Activated naive CD4-positive, alpha-beta T cell treated with anti-CD3 and anti-CD28 coated beads, Interleukin-2, amount 50 U/mL, for 16 hours (primary cell): ENCODE results near the gene STARD3.
A peak's percentile ranks its signal among the peaks of the same experiment; 100 is the strongest.

Source experiments
- DNase-seq: peaks from one replicate; pipeline ENCODE4 v3.0.0-alpha.2; 2020

STARD3 gene

GRCh38 chr17:39621523-39622379, 15.2 kb upstream of the STARD3 start:
- DNase-seq = peak; percentile 79

- peak; percentile 41 for DNase-seq
Measured at GRCh38 chr17:39622380-39623006, 14.5 kb upstream of the STARD3 start.

GRCh38 chr17:39623356-39623950, 13.5 kb upstream of the STARD3 start:
- peak; percentile 86 for DNase-seq

- DNase-seq = no peak
Measured at GRCh38 chr17:39624313-39624712, 12.6 kb upstream of the STARD3 start.

- no peak for DNase-seq
Measured at GRCh38 chr17:39625198-39625785, 11.7 kb upstream of the STARD3 start.

GRCh38 chr17:39626171-39627046, 10.5 kb upstream of the STARD3 start, which contains the start of gene PPP1R1B:
Gene PPP1R1B, plus strand, starts transcription at chr17:39626952. Its CDS starts 441 bp downstream, at chr17:39627393.
- peak; percentile 27 for DNase-seq

GRCh38 chr17:39627047-39627711, 9.8 kb upstream of the STARD3 start:
- DNase-seq = no peak

- no peak for DNase-seq
Measured at GRCh38 chr17:39627712-39628516, 9.0 kb upstream of the STARD3 start.

- DNase-seq = no peak
Measured at GRCh38 chr17:39628655-39629493, 8.1 kb upstream of the STARD3 start.

GRCh38 chr17:39629494-39629880, 7.5 kb upstream of the STARD3 start:
- no peak for DNase-seq

- no peak for DNase-seq
Measured at GRCh38 chr17:39629898-39630297, 7.0 kb upstream of the STARD3 start.

GRCh38 chr17:39631403-39631802, 5.5 kb upstream of the STARD3 start:
- no peak for DNase-seq

GRCh38 chr17:39632153-39632941, 4.6 kb upstream of the STARD3 start:
- DNase-seq = no peak

- no peak for DNase-seq
Measured at GRCh38 chr17:39633570-39634183, 3.3 kb upstream of the STARD3 start.

- no peak for DNase-seq
Measured at GRCh38 chr17:39634384-39634871, 2.5 kb upstream of the STARD3 start.

GRCh38 chr17:39635614-39636176, 1.2 kb upstream of the STARD3 start:
- no peak for DNase-seq

GRCh38 chr17:39636587-39636926, 387 bp upstream of the STARD3 start:
- DNase-seq = no peak

GRCh38 chr17:39638317-39638716, 1.4 kb downstream of the STARD3 start:
- no peak for DNase-seq
